ENCODE data around the gene YEATS2. TPM values are rescaled to one million over a fixed set of nuclear protein-coding genes. Genes with fewer than 3 reads are reported as not detected.
"Not testable (repeated sequence)": the region's sequence is repeated elsewhere in the genome, so short reads cannot be mapped to it uniquely, and the experiment has no call there.

The YEATS2 gene
- total RNA-seq, 4 donors from 2014 or later, result 5.7 to 10.8 (median 9.3) TPM

GRCh38 chr3:183730361-183730760 lies 32.8 kb downstream of the YEATS2 start:
- in situ Hi-C loops (cut with MboI; ENCODE audit: low sequenced_read_pairs in 4 of 4), result no loop called here
- no peak for TF ChIP-seq POLR2A (IDR thresholded peaks at IDR 0.05)
- TF ChIP-seq CTCF (IDR thresholded peaks at IDR 0.05 in 4 of 5, conservative IDR thresholded peaks at IDR 0.05 in 1 of 5), result no peak
- intact Hi-C loops (cut with DNase I; ENCODE audit: low total_unique reads), result no loop called here
- Histone ChIP-seq H3K27ac (no peak overlapping the region), H3K4me1 (no peaks in the 10 kb centered on the region), H3K4me3 (no peak overlapping the region), H3K27me3 (no peaks in the 10 kb centered on the region), H3K36me3 (peaks cover 0 to 25% of the 10 kb centered on the region in 2 donors), H3K9me3 (no peaks in the 10 kb centered on the region)
- DNase-seq (no peak), ATAC-seq (no peak)

GRCh38 chr3:183731611-183732010 lies 34.0 kb downstream of the YEATS2 start:
- Histone ChIP-seq H3K9me3 (no peaks in the 10 kb centered on the region), H3K27ac (no peak overlapping the region), H3K27me3 (no peaks in the 10 kb centered on the region), H3K36me3 (peaks cover 0 to 19% of the 10 kb centered on the region in 2 donors), H3K4me3 (no peak overlapping the region), H3K4me1 (no peaks in the 10 kb centered on the region)
- in situ Hi-C loops (cut with MboI; ENCODE audit: low sequenced_read_pairs in 4 of 4), result no loop called here
- DNase-seq (no peak), ATAC-seq (no peak)
- intact Hi-C loops (cut with DNase I; ENCODE audit: low total_unique reads), result no loop called here
- TF ChIP-seq CTCF (IDR thresholded peaks at IDR 0.05 in 4 of 5, conservative IDR thresholded peaks at IDR 0.05 in 1 of 5) (no peak), POLR2A (IDR thresholded peaks at IDR 0.05) (no peak)

- no peaks in the 10 kb centered on the region for H3K4me1 ChIP-seq
- ATAC-seq (no peak), DNase-seq (no peak)
- no peak overlapping the region for H3K4me3 ChIP-seq
- H3K27me3 ChIP-seq, result no peaks in the 10 kb centered on the region
- intact Hi-C loops (cut with DNase I; ENCODE audit: low total_unique reads), result no loop called here
- H3K9me3 ChIP-seq, result no peaks in the 10 kb centered on the region
- in situ Hi-C loops (cut with MboI; ENCODE audit: low sequenced_read_pairs in 4 of 4), result no loop called here
- H3K36me3 ChIP-seq, result peaks cover 0 to 28% of the 10 kb centered on the region in 2 donors
- H3K27ac ChIP-seq, result no peak overlapping the region
- TF ChIP-seq CTCF (IDR thresholded peaks at IDR 0.05 in 4 of 5, conservative IDR thresholded peaks at IDR 0.05 in 1 of 5) (no peak), POLR2A (IDR thresholded peaks at IDR 0.05) (no peak)
These were observed 36.0 kb downstream of the YEATS2 start for GRCh38 chr3:183733553-183733952.

- intact Hi-C loops (cut with DNase I; ENCODE audit: low total_unique reads) (no loop called here), in situ Hi-C loops (cut with MboI; ENCODE audit: low sequenced_read_pairs in 4 of 4) (no loop called here)
- no peak for TF ChIP-seq POLR2A (IDR thresholded peaks at IDR 0.05)
- Histone ChIP-seq H3K4me3 (no peak overlapping the region), H3K36me3 (peaks cover 0 to 17% of the 10 kb centered on the region in 2 donors), H3K27ac (no peak overlapping the region), H3K9me3 (no peaks in the 10 kb centered on the region), H3K4me1 (no peaks in the 10 kb centered on the region), H3K27me3 (no peaks in the 10 kb centered on the region)
- DNase-seq (no peak), ATAC-seq (no peak)
These were observed 37.3 kb downstream of the YEATS2 start for GRCh38 chr3:183734750-183735494.

- no peak for TF ChIP-seq POLR2A (IDR thresholded peaks at IDR 0.05)
- no peak for TF ChIP-seq CTCF (IDR thresholded peaks at IDR 0.05 in 4 of 5, conservative IDR thresholded peaks at IDR 0.05 in 1 of 5)
- in situ Hi-C loops (cut with MboI; ENCODE audit: low sequenced_read_pairs in 4 of 4) (no loop called here), intact Hi-C loops (cut with DNase I; ENCODE audit: low total_unique reads) (no loop called here)
- ATAC-seq, result no peak
- no peak overlapping the region for H3K27ac ChIP-seq
- no peaks in the 10 kb centered on the region for H3K9me3 ChIP-seq
- H3K4me1 ChIP-seq, result no peaks in the 10 kb centered on the region
- H3K27me3 ChIP-seq, result no peaks in the 10 kb centered on the region
- no peak overlapping the region for H3K4me3 ChIP-seq
- H3K36me3 ChIP-seq, result peaks cover 0 to 21% of the 10 kb centered on the region in 2 donors
- no peak for DNase-seq
These were observed 39.5 kb downstream of the YEATS2 start for GRCh38 chr3:183737116-183737515.

GRCh38 chr3:183740154-183740553 lies 42.6 kb downstream of the YEATS2 start:
- H3K9me3 ChIP-seq; H3K27me3 ChIP-seq; ATAC-seq; intact Hi-C loops (cut with DNase I; ENCODE audit: low total_unique reads); DNase-seq; H3K4me1 ChIP-seq; in situ Hi-C loops (cut with MboI; ENCODE audit: low sequenced_read_pairs in 4 of 4); H3K27ac ChIP-seq; H3K4me3 ChIP-seq: not testable (repeated sequence)
- peaks cover 0 to 27% of the 10 kb centered on the region in 2 donors for H3K36me3 ChIP-seq
